Kasumi-1 (cell line): ENCODE measurements around the gene FMO1.
"Not testable (repeated sequence)": the region's sequence is repeated elsewhere in the genome, so short reads cannot be mapped to it uniquely, and the experiment has no call there.

Source experiments
- DNase-seq, 2 experiments: peaks; one replicate each; lab custom pipeline; 2025; lab: John Stamatoyannopoulos, UW

Gene FMO1

DNA sequence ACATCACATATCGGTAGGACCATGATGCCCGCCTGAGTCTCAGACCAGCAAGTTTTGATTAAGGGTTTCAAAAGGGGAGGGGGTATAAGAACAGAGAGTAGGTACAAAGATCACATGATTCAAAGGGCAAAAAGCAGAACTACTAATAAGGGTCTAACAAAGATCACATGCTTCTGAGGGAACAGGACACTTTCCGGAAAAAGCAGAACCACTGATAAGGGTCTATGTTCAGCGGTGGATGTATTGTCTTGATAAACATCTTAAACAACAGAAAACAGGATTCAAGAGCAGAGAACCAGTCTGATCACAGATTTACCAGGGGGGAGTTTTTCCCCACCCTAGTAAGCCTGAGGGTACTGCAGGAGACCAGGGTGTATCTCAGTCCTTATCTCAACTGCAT, 12.1 kb upstream of the FMO1 start:
- DNase-seq: not testable (repeated sequence)

GRCh38 chr1:171243878-171244277, 4.4 kb upstream of the FMO1 start:
- DNase-seq: no peak

- peak; percentile 43 to 80 for DNase-seq
These were observed 2.7 kb upstream of the FMO1 start for GRCh38 chr1:171245458-171246064.

DNA sequence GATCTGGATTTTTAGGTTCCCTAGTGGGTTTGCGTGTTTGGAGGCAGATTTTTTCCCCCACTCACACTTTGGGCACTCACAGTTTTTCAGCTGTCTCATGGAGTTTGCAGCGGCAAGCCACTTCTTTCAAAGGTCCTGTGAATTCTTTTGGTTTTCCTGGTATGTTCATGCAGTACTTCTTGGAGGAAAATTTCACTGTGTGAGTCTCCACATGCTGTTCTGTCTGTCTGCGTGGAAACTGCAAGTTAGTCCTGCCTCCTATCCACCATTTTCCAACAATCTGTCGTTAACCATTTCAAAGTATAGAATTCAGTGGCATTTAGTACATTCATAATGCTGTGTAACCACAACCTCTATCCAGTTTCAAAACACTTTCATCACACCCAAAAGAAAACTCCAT, 793 bp upstream of the FMO1 start:
- no peak for DNase-seq

- DNase-seq: no peak
These were observed 547 bp downstream of the FMO1 start for GRCh38 chr1:171248841-171249240.

- no peak for DNase-seq
These were observed 2.0 kb downstream of the FMO1 start for GRCh38 chr1:171250263-171250662.

DNA sequence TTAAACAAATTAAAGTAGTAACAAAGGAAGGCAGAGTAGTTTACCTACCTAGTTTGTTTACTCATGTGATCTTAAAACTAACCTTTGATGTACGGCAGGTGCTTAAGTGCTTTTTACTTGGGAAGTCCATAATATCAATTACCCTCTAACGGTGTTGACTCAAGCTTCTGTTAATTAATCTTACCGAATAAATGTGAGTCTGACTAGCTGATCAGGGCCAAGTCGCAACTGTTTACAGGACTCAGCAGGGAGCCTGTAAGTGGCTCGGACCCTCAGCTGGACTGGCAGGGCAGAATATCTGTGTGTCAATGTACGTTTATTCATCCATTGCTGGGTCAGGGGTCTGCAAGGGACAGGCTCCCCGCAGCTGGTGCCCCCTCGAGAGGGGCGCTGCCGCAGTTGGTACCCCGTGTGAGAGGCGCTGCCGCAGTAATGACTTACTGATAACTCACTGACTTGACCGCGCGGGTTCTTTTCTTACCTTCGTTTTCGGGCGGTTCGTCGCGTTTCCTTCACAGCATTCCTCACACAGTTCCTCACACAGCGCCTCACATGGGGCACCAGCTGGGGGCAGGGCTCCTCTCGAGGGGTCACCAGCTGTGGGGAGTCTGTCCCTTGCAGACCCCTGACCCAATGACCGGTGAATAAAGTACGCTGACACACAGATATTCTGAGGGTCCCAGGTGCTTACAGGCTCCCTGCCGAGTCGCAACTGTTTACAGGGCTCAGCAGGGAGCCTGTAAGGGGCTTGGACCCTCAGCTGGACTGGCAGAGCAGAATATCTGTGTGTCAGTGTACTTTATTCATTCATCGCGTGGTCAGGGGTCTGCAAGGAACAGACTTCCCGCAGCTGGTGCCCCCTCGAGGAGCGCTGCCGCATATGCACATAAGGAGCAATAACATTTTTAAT, 3.0 kb downstream of the FMO1 start:
- peak; percentile 17 to 20 for DNase-seq

GRCh38 chr1:171251952-171252300, 3.6 kb downstream of the FMO1 start:
- no peak for DNase-seq

DNA sequence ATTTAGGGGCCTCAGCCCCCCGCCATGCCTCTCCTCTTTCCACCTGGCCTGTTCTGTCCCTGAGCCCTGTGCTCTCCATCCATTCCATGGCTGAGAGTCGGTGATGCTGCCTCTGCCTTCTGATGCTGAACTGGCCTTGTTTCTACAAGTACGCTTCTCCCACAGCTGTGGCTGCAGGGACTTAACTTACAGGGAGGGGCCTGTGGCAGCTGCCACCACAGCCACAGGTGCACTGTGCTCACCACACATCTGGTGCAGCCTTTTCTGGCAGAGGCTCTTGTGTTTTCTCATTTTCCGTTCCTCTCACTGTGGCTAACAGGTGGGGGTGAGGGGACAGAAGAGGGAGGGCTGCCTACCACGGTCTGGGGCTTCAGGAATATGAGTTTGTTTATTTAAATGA, 4.2 kb downstream of the FMO1 start:
- no peak for DNase-seq

DNA sequence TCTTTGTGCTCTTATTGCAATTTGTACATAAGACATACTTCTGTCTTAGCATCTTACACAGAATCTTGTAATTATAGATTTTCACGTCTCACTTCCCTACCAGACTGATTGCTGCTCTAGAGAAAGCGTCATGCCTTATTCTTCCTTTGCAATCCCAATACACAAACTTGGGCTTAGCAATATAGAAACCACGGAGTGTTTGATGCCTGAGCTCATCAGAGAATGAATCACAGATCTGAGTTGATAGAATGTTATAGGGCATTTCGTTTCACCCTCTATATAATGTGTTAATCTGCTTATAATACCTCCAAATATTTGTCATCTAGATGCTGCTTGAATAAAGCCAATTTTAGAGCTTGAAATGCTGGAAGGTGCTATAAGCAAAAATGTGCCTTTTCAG, 6.6 kb downstream of the FMO1 start:
- no peak for DNase-seq

GRCh38 chr1:171256940-171257606, 8.8 kb downstream of the FMO1 start:
- DNase-seq: no peak

DNA sequence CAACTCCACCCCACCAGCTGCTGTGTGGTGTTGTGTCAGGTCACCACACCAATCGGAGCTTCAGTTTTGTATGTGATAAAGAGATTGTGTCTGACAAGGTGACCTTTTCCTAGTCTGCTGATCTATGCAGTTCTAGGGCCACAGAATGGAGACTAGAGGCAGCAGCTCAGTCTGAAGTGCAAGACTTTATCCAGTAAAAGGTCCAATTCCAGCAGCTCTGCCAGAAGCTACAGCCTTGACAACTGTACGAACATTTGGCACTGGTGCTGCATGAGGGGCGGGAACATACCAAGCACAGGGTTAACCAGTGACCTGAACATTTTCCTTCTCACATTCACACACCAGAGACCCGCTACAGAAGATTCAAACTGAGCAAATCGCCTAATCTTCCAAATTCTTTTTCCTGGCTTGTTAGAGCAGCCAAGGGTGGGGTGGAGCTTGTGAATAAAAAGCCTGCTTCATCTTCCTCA, 9.3 kb downstream of the FMO1 start:
- DNase-seq: no peak

- no peak for DNase-seq
These were observed 10.1 kb downstream of the FMO1 start for GRCh38 chr1:171258429-171258828.

- no peak for DNase-seq
These were observed 10.6 kb downstream of the FMO1 start for GRCh38 chr1:171258943-171259342.

DNA sequence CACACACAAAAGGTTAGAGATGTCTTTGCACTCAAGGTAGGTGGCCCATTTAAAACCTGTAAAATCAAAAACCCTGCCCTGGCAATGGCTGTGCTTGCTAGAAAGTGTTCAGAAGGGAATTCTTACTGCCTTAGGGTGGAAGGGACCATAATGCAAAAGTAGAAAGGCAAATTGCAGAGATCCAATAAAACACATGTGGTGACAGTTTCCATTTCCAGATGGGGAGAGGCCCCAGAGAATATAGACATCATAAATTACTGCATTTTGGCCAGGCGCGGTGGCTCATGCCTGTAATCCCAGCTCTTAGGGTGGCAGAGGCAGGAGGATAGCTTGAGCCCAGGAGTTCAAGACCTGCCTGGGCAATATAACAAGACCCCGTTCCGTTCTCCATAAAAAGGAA, 13.0 kb downstream of the FMO1 start:
- DNase-seq: no peak

DNA sequence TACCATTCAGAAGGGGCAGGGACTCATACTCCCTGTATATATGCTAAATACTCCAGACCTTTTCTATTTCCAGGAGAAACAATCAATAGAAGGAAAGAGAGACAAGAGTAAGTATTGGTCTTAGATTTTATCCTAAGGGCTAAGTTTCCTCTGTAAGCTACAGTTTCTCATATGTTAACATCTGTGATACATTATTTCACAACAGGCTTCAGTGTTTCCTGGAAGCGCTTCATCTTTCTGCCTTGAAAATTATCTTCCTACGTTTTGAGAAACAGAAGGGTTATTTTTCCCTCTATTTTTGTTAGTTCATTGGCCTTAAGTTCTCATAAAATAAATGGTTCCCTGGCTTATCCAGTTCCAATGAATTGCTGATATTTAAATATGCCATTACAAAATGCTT, 15.6 kb downstream of the FMO1 start:
- no peak for DNase-seq

DNA sequence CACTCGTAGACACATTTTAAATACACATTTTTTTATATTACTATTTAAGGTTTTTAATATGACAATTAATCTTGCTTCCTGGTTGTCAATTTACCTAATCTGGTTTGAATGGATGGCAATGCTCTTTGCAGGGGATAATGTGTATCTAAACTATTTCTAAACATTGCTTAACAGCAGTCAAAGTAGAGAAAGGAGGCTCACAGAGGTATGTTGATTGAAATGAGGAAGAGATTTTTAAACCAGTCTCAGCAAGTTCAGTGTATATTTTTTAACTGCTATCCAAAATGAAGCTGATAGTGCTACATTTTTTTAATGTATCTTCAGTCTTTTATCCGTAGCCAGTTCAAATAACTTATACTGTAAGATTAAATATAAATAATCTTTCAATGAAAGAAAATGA, 17.4 kb downstream of the FMO1 start:
- no peak for DNase-seq

DNA sequence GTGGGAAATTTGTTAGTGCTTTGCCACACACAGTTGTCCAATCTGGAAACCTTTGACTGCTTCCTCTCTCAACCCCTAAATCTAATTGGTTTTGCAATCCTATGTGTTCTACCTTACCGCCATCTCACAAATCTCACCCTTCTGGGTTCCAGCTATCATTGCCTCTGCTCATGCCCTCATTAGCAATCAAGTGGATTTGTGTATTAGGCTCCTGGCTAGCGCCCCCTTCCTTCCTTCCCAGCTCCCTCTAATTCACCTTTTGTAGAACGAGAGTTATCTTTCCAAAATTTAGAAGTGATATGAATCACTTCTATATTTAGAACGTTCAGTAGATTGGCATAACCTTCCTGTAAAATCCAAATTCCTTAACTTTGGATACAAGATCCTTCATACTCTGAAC, 18.6 kb downstream of the FMO1 start:
- no peak for DNase-seq

- DNase-seq: no peak
These were observed 19.1 kb downstream of the FMO1 start for GRCh38 chr1:171267391-171267790.

DNA sequence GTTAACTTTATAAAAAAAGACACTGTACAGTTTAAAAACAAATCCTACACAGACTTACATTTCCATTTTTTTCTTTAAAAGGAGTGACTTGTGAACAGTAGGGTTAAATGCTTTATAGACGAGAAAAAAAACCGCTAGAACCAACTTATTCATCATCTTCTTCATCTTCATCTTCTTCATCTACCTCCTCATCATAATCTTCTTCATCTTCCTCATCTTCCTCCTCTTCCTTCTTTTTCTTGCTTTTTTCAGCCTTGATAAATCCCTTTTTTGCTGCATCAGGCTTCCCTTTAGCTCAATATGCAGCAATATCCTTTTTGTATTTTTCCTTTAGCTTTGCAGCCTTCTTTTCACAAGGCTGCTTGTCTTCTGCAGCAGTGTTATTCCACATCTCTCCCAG, 22.5 kb downstream of the FMO1 start:
- no peak for DNase-seq

- no peak for DNase-seq
These were observed 29.2 kb downstream of the FMO1 start for GRCh38 chr1:171277534-171277933.

DNA sequence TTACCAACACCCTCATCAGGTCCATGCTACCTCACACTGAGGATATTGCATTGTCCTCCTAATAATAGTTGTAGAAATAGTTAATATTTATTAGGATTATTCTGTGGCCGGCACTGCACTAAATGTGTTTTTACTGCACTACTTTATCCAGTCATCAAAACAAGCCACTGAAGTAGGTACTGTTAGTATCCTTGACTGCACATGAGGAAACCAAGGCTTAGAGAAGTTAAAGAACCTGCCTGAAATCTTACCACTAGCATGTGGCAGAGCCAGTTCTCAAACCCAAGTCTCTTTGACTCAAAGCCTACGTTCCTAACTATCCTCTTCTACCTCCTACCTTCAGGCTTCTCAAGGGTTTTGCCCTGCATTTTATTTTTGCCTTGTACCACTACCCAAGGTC, 30.9 kb downstream of the FMO1 start:
- no peak for DNase-seq

DNA sequence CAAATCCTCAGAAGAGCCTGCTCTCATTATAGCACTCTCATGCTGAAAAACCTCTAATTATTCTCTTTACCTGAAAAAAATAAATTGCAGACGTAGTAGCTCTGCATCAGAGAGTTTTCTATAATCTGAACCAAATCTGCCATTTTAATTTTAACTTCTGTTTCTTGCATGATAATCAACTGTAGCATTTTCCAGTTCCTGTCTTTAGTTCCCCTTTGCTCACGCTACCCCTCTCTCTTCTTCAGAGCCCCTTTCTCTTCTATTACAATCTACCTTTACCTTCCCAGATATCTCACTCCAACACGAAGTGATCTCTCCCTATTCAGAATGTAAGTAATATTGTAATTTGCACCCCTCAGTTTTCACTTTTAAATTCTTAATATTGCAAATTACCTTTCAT, 31.4 kb downstream of the FMO1 start:
- peak in 1 of 2 experiments; percentile 23 for DNase-seq
